SK-N-SH (cell line): ENCODE results near the gene ELMO1. TPM values are rescaled to one million over a fixed set of nuclear protein-coding genes. Genes with fewer than 3 reads are reported as not detected.
A peak's percentile ranks its signal among the peaks of the same experiment; 100 is the strongest.

Source experiments
- CTCF ChIA-PET: fragments of 300-600, 350-600 bp; formaldehyde crosslinking; extraction: SDS; loops from one replicate; lab custom pipeline; 2021; lab: Yijun Ruan, JAX
- POLR2A ChIA-PET: fragments of 350-600 bp; sonication (Branson Sonifier 250); formaldehyde crosslinking; extraction: SDS; loops from one replicate; lab custom pipeline; 2020; ENCODE audit warnings: antibody characterized with exemption, inconsistent platforms; lab: Yijun Ruan, JAX
- DNase-seq: peaks from one replicate; pipeline ENCODE4 v3.0.0; 2012
- H2AFZ ChIP-seq: fragments of 200-600 bp; sonication (generic); 2 replicates; pipeline ENCODE4 v1.8.1; 2016; ENCODE audit warnings: antibody characterized with exemption, mild to moderate bottlenecking, low read depth
- H3F3A ChIP-seq: fragments of 200-600 bp; sonication (generic); replicated peaks from 2 replicates; pipeline ENCODE3; 2016; ENCODE audit warnings: antibody characterized with exemption, mild to moderate bottlenecking; ENCODE audit not compliant: insufficient read depth
- H3K27ac ChIP-seq, 2 experiments: fragments of 200-500 bp in 1 of 2; fragments of 200-600 bp in 1 of 2; sonication (Bioruptor generic) in 1 of 2; sonication (generic), shearing (Covaris generic) in 1 of 2; 2 replicates each; pipeline versions ENCODE4 v1.5.1 to v1.6.1; 2014 to 2016; ENCODE audit warnings: low read depth in 2 of 2, inconsistent platforms in 1 of 2, low read length in 1 of 2, mild to moderate bottlenecking in 1 of 2, mixed read lengths in 1 of 2
- H3K27me3 ChIP-seq: fragments of 200-600 bp; sonication (generic), shearing (Covaris generic); 2 replicates; pipeline ENCODE4 v1.6.1; 2016; ENCODE audit warnings: mixed run types; ENCODE audit not compliant: insufficient read depth
- H3K36me3 ChIP-seq, 2 experiments: fragments of 200-500 bp in 1 of 2; fragments of 200-600 bp in 1 of 2; sonication (Bioruptor generic) in 1 of 2; sonication (generic) in 1 of 2; replicated peaks in 1 of 2; 2 replicates each; pipeline versions ENCODE3 to v1.5.1; 2014 to 2016; ENCODE audit warnings: low read length in 1 of 2, mild to moderate bottlenecking in 1 of 2; ENCODE audit not compliant: insufficient read depth in 2 of 2, control insufficient read depth in 1 of 2
- H3K4me1 ChIP-seq, 2 experiments: fragments of 200-500 bp in 1 of 2; fragments of 200-600 bp in 1 of 2; sonication (Bioruptor generic) in 1 of 2; sonication (generic), shearing (Covaris generic) in 1 of 2; 2 replicates each; pipeline versions ENCODE4 v1.5.1 to v1.6.1; 2014 to 2016; ENCODE audit warnings: low read depth in 1 of 2, low read length in 1 of 2, mixed run types in 1 of 2; ENCODE audit not compliant: insufficient read depth in 2 of 2, control insufficient read depth in 1 of 2
- H3K4me2 ChIP-seq: fragments of 200-600 bp; sonication (generic), shearing (Covaris generic); 2 replicates; pipeline ENCODE4 v1.6.1; 2017; ENCODE audit warnings: mixed run types
- H3K4me3 ChIP-seq, 2 experiments: fragments of 200-500 bp in 1 of 2; fragments of 200-600 bp in 1 of 2; sonication (Bioruptor generic) in 1 of 2; sonication (generic), shearing (Covaris generic) in 1 of 2; 2 replicates each; pipeline versions ENCODE4 v1.5.1 to v1.8.1; 2014 to 2016; ENCODE audit warnings: low read depth in 2 of 2, inconsistent platforms in 1 of 2, low read length in 1 of 2, mild to moderate bottlenecking in 1 of 2, mixed read lengths in 1 of 2, moderate library complexity in 1 of 2
- H3K79me2 ChIP-seq: fragments of 200-600 bp; sonication (generic); 2 replicates; pipeline ENCODE4 v1.8.1; 2017; ENCODE audit warnings: mild to moderate bottlenecking; ENCODE audit not compliant: insufficient read depth
- H3K9ac ChIP-seq: fragments of 200-600 bp; sonication (generic); 2 replicates; pipeline ENCODE4 v1.6.1; 2017; ENCODE audit warnings: mixed run types
- H3K9me2 ChIP-seq: fragments of 200-600 bp; sonication (generic); 2 replicates; pipeline ENCODE4 v1.6.1; 2017; ENCODE audit warnings: mixed run types
- H3K9me3 ChIP-seq: fragments of 200-600 bp; sonication (generic); 2 replicates; pipeline ENCODE4 v1.6.1; 2017; ENCODE audit warnings: mixed run types, mild to moderate bottlenecking, moderate library complexity
- H4K20me1 ChIP-seq: fragments of 200-600 bp; sonication (generic); 2 replicates; pipeline ENCODE4 v1.6.1; 2017; ENCODE audit warnings: mild to moderate bottlenecking, mixed run types; ENCODE audit not compliant: insufficient read depth
- CHD2 ChIP-seq: fragments of 150-350 bp; IDR thresholded peaks from 2 replicates; pipeline ENCODE4 v1.6.1; 2018; ENCODE audit warnings: low read length; ENCODE audit not compliant: partially characterized antibody
- EP300 ChIP-seq, 2 experiments: IDR thresholded peaks; 2 replicates each; pipeline versions ENCODE4 v1.4.0 to v1.6.1; 2012; ENCODE audit warnings: borderline replicate concordance in 1 of 2, low read depth in 1 of 2, low read length in 1 of 2
- FOSL2 ChIP-seq: IDR thresholded peaks from 2 replicates; pipeline ENCODE4 v1.4.0; 2012; ENCODE audit warnings: low read depth, mild to moderate bottlenecking, moderate library complexity, borderline replicate concordance
- FOXJ3 ChIP-seq: sonication (generic); formaldehyde crosslinking; IDR thresholded peaks from 2 replicates; pipeline ENCODE4 v1.5.1; 2020; ENCODE audit warnings: mild to moderate bottlenecking, missing genetic modification reagents
- GABPA ChIP-seq: IDR thresholded peaks from 2 replicates; pipeline ENCODE4 v1.4.0; 2012; ENCODE audit warnings: low read depth, mild to moderate bottlenecking
- GATA2 ChIP-seq: sonication (generic); formaldehyde crosslinking; IDR thresholded peaks from 2 replicates; pipeline ENCODE4 v1.5.0; 2020; ENCODE audit warnings: mild to moderate bottlenecking, missing genetic modification reagents
- JUND ChIP-seq: IDR thresholded peaks from 2 replicates; pipeline ENCODE4 v1.4.0; 2012
- MXI1 ChIP-seq: IDR thresholded peaks from 2 replicates; pipeline ENCODE4 v1.6.1; 2012; ENCODE audit warnings: mild to moderate bottlenecking, low read depth, low read length, improper control_type of control experiment
- NFIC ChIP-seq: IDR thresholded peaks from 2 replicates; pipeline ENCODE4 v1.4.0; 2012; ENCODE audit warnings: borderline replicate concordance
- POLR2AphosphoS5 ChIP-seq: IDR thresholded peaks from 2 replicates; pipeline ENCODE4 v1.6.1; 2012; ENCODE audit warnings: low read depth, low read length
- RAD21 ChIP-seq: IDR thresholded peaks from 2 replicates; pipeline ENCODE4 v1.6.1; 2012; ENCODE audit warnings: mild to moderate bottlenecking, low read length
- RCOR1 ChIP-seq: fragments of 150-350 bp; IDR thresholded peaks from 2 replicates; pipeline ENCODE4 v1.6.1; 2017; ENCODE audit warnings: antibody characterized with exemption, low read length
- RXRA ChIP-seq: IDR thresholded peaks from 2 replicates; pipeline ENCODE4 v1.4.0; 2012; ENCODE audit warnings: low read depth, mild to moderate bottlenecking, borderline replicate concordance
- SMC3 ChIP-seq: IDR thresholded peaks from 2 replicates; pipeline ENCODE4 v1.6.1; 2012; ENCODE audit warnings: low read depth, low read length, improper control_type of control experiment
- TCF12 ChIP-seq: IDR thresholded peaks from 2 replicates; pipeline ENCODE4 v1.4.0; 2012
- TEAD4 ChIP-seq: IDR thresholded peaks from 2 replicates; pipeline ENCODE4 v1.4.0; 2012; ENCODE audit warnings: mild to moderate bottlenecking, borderline replicate concordance; ENCODE audit not compliant: insufficient read depth
- YY1 ChIP-seq: IDR thresholded peaks from 2 replicates; pipeline ENCODE4 v1.4.0; 2012; ENCODE audit warnings: low read depth, mild to moderate bottlenecking
- WGBS: methylation state at CpG from one replicate; pipeline ENCODE4 v1.1.6; 2017; ENCODE audit warnings: low lambda C conversion rate; 5-methylcytosine and 5-hydroxymethylcytosine counted together
- polyA plus RNA-seq, 3 experiments: library from polyadenylated mRNA; depleted of rRNA; stranded (reverse); fragments of >200 nt; gene quantifications; 2 replicates each; pipeline ENCODE4 v1.2.3, GENCODE V29; 2012
- TF ChIP-seq, protein P1 (sequence below): IDR thresholded peaks from 2 replicates; pipeline ENCODE4 v1.6.1; 2012; ENCODE audit warnings: mild to moderate bottlenecking, low read depth, low read length, moderate library complexity
- TF ChIP-seq, protein P2 (sequence below): fragments of 150-350 bp; IDR thresholded peaks from 2 replicates; pipeline ENCODE4 v1.6.1; 2016; ENCODE audit warnings: mild to moderate bottlenecking, low read depth, low read length

Gene ELMO1
- polyA plus RNA-seq, 1 of the 3 experiments (the other 2 are of a cell fraction) = 0.64 TPM

DNA sequence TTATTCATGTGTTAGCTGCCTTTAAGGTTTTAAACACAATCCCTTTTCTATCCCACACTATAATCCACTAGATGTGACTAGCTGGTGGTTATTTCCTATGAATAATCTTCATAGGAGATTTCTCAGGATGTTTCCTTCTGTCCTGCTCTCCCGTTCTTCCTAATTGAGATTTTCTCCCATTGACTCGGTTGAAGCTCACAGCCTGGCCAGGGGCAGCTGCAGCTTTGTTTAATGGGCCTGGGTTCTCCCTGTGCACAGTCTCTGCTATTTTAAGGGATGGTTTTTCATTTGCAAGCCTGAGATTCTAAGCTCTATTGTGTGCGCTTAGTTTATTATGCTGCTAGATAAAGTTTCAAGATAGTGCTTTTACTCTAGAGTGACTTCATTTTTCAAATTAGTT is 441.0 kb downstream of the ELMO1 start:
- Histone ChIP-seq H3K9me2 (no peaks in the 10 kb centered on the region), H3K27ac (peak overlapping the region in 1 of 2 experiments; percentile 30; a peak in 2 of 4 replicates), H3K27me3 (peaks cover 31% of the 10 kb centered on the region), H3K4me2 (no peak overlapping the region), H3K9ac (no peak overlapping the region), H3K79me2 (no peaks in the 10 kb centered on the region), H3K36me3 (no peaks in the 10 kb centered on the region), H2AFZ (no peak overlapping the region), H3F3A (no peaks in the 10 kb centered on the region), H3K4me3 (no peak overlapping the region), H3K4me1 (peaks cover 0 to 48% of the 10 kb centered on the region in 2 experiments; a peak in 2 of 4 replicates), H3K9me3 (no peaks in the 10 kb centered on the region), H4K20me1 (no peaks in the 10 kb centered on the region)
- POLR2A ChIA-PET = no interaction called here
- no peak for DNase-seq
- WGBS = 47% methylated on average over 3 of the region's 3 CpGs
- CTCF ChIA-PET = interaction anchor here (1.1 to 5.3 kb wide), 8 partner anchors 12 to 520 kb away, joined by 3 to 54 read pairs (median 10); no protein-coding TSS in a partner anchor
- TF ChIP-seq FOSL2 (no peak), MXI1 (no peak), RCOR1 (no peak), POLR2AphosphoS5 (no peak), YY1 (no peak), FOXJ3 (CRISPR knock-in tag) (no peak), TCF12 (no peak), RXRA (no peak), TEAD4 (no peak), GABPA (no peak), CHD2 (no peak), NFIC (no peak), JUND (no peak), RAD21 (no peak), SMC3 (no peak), EP300 (IDR thresholded peaks at IDR 0.05; ENCODE audit: borderline replicate concordance in 1 of 2, low read depth in 1 of 2, low read length in 1 of 2) (no peak), GATA2 (CRISPR knock-in tag) (no peak)
- TF ChIP-seq, protein P1, sequence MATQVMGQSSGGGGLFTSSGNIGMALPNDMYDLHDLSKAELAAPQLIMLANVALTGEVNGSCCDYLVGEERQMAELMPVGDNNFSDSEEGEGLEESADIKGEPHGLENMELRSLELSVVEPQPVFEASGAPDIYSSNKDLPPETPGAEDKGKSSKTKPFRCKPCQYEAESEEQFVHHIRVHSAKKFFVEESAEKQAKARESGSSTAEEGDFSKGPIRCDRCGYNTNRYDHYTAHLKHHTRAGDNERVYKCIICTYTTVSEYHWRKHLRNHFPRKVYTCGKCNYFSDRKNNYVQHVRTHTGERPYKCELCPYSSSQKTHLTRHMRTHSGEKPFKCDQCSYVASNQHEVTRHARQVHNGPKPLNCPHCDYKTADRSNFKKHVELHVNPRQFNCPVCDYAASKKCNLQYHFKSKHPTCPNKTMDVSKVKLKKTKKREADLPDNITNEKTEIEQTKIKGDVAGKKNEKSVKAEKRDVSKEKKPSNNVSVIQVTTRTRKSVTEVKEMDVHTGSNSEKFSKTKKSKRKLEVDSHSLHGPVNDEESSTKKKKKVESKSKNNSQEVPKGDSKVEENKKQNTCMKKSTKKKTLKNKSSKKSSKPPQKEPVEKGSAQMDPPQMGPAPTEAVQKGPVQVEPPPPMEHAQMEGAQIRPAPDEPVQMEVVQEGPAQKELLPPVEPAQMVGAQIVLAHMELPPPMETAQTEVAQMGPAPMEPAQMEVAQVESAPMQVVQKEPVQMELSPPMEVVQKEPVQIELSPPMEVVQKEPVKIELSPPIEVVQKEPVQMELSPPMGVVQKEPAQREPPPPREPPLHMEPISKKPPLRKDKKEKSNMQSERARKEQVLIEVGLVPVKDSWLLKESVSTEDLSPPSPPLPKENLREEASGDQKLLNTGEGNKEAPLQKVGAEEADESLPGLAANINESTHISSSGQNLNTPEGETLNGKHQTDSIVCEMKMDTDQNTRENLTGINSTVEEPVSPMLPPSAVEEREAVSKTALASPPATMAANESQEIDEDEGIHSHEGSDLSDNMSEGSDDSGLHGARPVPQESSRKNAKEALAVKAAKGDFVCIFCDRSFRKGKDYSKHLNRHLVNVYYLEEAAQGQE = no peak
- TF ChIP-seq, protein P2, sequence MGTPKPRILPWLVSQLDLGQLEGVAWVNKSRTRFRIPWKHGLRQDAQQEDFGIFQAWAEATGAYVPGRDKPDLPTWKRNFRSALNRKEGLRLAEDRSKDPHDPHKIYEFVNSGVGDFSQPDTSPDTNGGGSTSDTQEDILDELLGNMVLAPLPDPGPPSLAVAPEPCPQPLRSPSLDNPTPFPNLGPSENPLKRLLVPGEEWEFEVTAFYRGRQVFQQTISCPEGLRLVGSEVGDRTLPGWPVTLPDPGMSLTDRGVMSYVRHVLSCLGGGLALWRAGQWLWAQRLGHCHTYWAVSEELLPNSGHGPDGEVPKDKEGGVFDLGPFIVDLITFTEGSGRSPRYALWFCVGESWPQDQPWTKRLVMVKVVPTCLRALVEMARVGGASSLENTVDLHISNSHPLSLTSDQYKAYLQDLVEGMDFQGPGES = no peak
